ENCODE measurements around the gene CTSL. TPM values are rescaled to one million over a fixed set of nuclear protein-coding genes. Genes with fewer than 3 reads are reported as not detected.
"Not testable (repeated sequence)": the region's sequence is repeated elsewhere in the genome, so short reads cannot be mapped to it uniquely, and the experiment has no call there.

The CTSL gene
- total and polyA plus RNA-seq, 4 donors, result 73.1 to 174 (median 123) TPM

DNA sequence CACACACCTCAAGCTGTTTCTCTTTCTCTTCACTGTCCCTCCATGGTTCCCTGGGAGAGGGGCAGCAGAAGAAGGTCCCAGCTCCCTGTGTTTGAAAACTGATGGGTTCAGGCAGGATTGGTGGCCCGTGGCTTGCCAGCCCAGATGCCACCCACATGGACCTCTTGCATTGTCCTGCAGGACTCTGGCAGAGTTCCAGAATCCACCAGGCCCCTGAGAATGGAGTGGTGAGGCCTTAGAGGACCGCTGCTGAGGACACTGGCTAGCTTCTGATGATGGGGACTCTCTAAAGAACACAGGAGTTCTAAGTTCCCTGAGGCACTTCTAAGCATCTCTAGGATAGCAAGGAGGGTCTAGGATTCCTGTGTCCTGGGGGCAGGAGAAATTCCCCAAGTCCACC lies 24.8 kb downstream of the CTSL start:
- Histone ChIP-seq H3K4me3 (ENCODE audit: low read length in 2 of 2) (no peak overlapping the region), H3K27me3 (ENCODE audit: control insufficient read depth in 1 of 2, insufficient read depth in 2 of 2, low read length in 1 of 2) (no peaks in the 10 kb centered on the region), H3K27ac (ENCODE audit: low read depth in 1 of 2, low read length in 2 of 2) (no peak overlapping the region), H3K4me1 (ENCODE audit: control insufficient read depth in 1 of 2, insufficient read depth in 2 of 2, low read length in 2 of 2) (no peaks in the 10 kb centered on the region), H3K9me3 (ENCODE audit: control insufficient read depth, low read length) (peaks cover 5% of the 10 kb centered on the region), H3K36me3 (ENCODE audit: control insufficient read depth in 1 of 2, insufficient read depth in 2 of 2, low read length in 1 of 2) (no peaks in the 10 kb centered on the region)
- ATAC-seq (ENCODE audit: low FRiP score) (no peak), DNase-seq (no peak)
- WGBS, 2 donors, result 42 to 86% methylated on average over 2 of the region's 2 CpGs
- intact Hi-C loops (cut with DNase I), result no loop called here

DNA sequence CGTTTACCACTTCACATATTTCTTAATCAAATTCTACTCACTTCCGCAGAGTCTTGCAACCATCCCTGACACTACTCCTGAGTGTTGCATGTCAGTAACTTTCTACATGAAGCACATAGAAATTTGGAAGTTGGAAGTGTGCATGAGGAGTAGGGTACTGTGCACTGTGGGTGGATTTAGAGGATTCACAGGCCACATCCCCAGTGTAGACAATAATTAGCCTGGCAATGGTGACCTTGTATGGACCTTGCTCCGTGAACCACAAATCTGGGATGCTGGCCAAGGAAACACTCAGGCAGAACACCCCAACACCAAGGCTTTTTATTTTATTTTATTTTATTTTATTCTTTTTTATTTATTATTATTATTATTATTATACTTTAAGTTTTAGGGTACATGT lies 25.5 kb downstream of the CTSL start:
- DNase-seq (no peak), ATAC-seq (ENCODE audit: low FRiP score) (no peak)
- H3K4me3 ChIP-seq (ENCODE audit: low read length in 2 of 2), result no peak overlapping the region
- no peaks in the 10 kb centered on the region for H3K27me3 ChIP-seq (ENCODE audit: control insufficient read depth in 1 of 2, insufficient read depth in 2 of 2, low read length in 1 of 2)
- H3K9me3 ChIP-seq (ENCODE audit: control insufficient read depth, low read length), result peaks cover 5% of the 10 kb centered on the region
- 78 to 80% methylated on average over 3 of the region's 3 CpGs for WGBS, 2 donors
- H3K36me3 ChIP-seq (ENCODE audit: control insufficient read depth in 1 of 2, insufficient read depth in 2 of 2, low read length in 1 of 2), result no peaks in the 10 kb centered on the region
- intact Hi-C loops (cut with DNase I), result no loop called here
- no peak overlapping the region for H3K27ac ChIP-seq (ENCODE audit: low read depth in 1 of 2, low read length in 2 of 2)
- H3K4me1 ChIP-seq (ENCODE audit: control insufficient read depth in 1 of 2, insufficient read depth in 2 of 2, low read length in 2 of 2), result no peaks in the 10 kb centered on the region

DNA sequence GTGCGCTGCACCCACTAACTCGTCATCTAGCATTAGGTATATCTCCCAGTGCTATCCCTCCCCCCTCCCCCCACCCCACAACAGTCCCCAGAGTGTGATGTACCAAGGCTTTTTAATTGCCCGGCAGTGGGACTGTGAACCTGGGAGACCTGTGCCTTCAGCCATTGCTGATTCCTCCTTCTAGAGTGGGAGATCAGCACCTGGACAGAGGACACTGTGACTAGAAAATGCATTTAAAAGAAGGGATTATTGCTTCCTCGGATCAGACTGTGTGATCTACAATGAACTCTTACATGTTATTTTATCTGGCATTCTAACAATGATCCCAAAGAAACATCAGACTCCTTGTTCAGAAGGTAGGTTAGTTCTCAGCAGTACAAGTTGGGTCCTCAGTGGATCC lies 25.9 kb downstream of the CTSL start:
- no peak overlapping the region for H3K27ac ChIP-seq (ENCODE audit: low read depth in 1 of 2, low read length in 2 of 2)
- no peaks in the 10 kb centered on the region for H3K36me3 ChIP-seq (ENCODE audit: control insufficient read depth in 1 of 2, insufficient read depth in 2 of 2, low read length in 1 of 2)
- ATAC-seq (ENCODE audit: low FRiP score) (no peak), DNase-seq (no peak)
- WGBS, 2 donors, result 38 to 58% methylated on average over 2 to 3 of the region's 4 CpGs
- intact Hi-C loops (cut with DNase I), result no loop called here
- H3K4me1 ChIP-seq (ENCODE audit: control insufficient read depth in 1 of 2, insufficient read depth in 2 of 2, low read length in 2 of 2), result no peaks in the 10 kb centered on the region
- H3K27me3 ChIP-seq (ENCODE audit: control insufficient read depth in 1 of 2, insufficient read depth in 2 of 2, low read length in 1 of 2), result no peaks in the 10 kb centered on the region
- peaks cover 5% of the 10 kb centered on the region for H3K9me3 ChIP-seq (ENCODE audit: control insufficient read depth, low read length)
- H3K4me3 ChIP-seq (ENCODE audit: low read length in 2 of 2), result no peak overlapping the region

DNA sequence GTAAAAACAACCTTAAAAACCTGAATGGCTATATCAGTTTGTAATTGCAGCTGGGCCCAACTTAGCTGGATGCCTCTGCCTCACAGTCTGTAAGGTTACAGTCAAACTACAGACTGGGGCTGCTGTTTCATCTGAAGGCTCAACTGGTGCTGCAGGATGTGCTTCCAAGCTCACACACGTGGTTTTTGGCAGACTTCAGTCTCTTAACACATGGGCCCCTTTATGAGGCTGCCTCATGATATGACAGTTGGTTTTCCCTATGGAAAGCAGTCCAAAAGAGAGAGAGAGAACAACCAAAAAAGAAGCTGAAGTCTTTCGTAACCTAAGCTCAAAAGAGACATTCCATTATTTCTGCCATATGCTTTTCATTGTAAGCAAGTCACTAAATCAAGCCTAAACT lies 27.4 kb downstream of the CTSL start:
- Histone ChIP-seq H3K36me3 (ENCODE audit: control insufficient read depth in 1 of 2, insufficient read depth in 2 of 2, low read length in 1 of 2) (no peaks in the 10 kb centered on the region), H3K27ac (ENCODE audit: low read depth in 1 of 2, low read length in 2 of 2) (no peak overlapping the region), H3K4me3 (ENCODE audit: low read length in 2 of 2) (no peak overlapping the region), H3K27me3 (ENCODE audit: control insufficient read depth in 1 of 2, insufficient read depth in 2 of 2, low read length in 1 of 2) (no peaks in the 10 kb centered on the region), H3K4me1 (ENCODE audit: control insufficient read depth in 1 of 2, insufficient read depth in 2 of 2, low read length in 2 of 2) (no peaks in the 10 kb centered on the region), H3K9me3 (ENCODE audit: control insufficient read depth, low read length) (peaks cover 5% of the 10 kb centered on the region)
- 44 to 76% methylated on average over 2 of the region's 2 CpGs for WGBS, 2 donors
- DNase-seq (no peak), ATAC-seq (ENCODE audit: low FRiP score) (no peak)
- intact Hi-C loops (cut with DNase I), result no loop called here

DNA sequence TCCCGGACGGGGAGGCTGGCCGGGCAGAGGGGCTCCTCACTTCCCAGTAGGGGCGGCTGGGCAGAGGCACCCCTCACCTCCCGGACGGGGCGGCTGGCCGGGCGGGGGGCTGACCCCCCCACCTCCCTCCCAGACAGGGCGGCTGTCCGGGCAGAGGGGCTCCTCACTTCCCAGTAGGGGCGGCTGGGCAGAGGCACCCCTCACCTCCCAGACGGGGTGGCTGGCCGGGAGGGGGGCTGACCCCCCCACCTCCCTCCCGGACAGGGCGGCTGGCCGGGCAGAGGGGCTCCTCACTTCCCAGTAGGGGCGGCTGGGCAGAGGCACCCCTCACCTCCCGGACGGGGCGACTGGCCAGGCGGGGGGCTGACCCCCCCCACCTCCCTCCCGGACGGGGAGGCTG lies 32.4 kb downstream of the CTSL start:
- DNase-seq; H3K4me1 ChIP-seq (ENCODE audit: control insufficient read depth in 1 of 2, insufficient read depth in 2 of 2, low read length in 2 of 2); H3K4me3 ChIP-seq (ENCODE audit: low read length in 2 of 2); ATAC-seq (ENCODE audit: low FRiP score); H3K36me3 ChIP-seq (ENCODE audit: control insufficient read depth in 1 of 2, insufficient read depth in 2 of 2, low read length in 1 of 2); H3K27me3 ChIP-seq (ENCODE audit: control insufficient read depth in 1 of 2, insufficient read depth in 2 of 2, low read length in 1 of 2); intact Hi-C loops (cut with DNase I); H3K27ac ChIP-seq (ENCODE audit: low read depth in 1 of 2, low read length in 2 of 2); H3K9me3 ChIP-seq (ENCODE audit: control insufficient read depth, low read length): not testable (repeated sequence)
- 92 to 96% methylated on average over 5 to 24 of the region's 24 CpGs for WGBS, 2 donors

DNA sequence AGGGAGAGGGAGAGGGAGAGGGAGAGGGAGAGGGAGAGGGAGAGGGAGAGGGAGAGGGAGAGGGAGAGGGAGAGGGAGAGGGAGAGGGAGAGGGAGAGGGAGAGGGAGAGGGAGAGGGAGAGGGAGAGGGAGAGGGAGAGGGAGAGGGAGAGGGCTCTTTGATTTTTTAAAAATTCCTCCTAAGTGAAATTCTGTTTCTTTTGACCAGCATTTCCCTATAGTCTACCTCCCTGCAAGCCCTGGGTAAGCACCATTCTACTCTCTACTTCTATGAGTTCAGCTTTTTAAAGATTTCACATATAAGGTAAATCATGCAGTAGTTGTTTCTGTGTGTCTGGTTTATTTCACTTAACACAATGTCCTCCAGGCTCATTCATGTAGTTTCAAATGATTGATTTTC lies 34.1 kb downstream of the CTSL start:
- DNase-seq; H3K27ac ChIP-seq (ENCODE audit: low read depth in 1 of 2, low read length in 2 of 2); H3K4me1 ChIP-seq (ENCODE audit: control insufficient read depth in 1 of 2, insufficient read depth in 2 of 2, low read length in 2 of 2); ATAC-seq (ENCODE audit: low FRiP score); H3K36me3 ChIP-seq (ENCODE audit: control insufficient read depth in 1 of 2, insufficient read depth in 2 of 2, low read length in 1 of 2); H3K27me3 ChIP-seq (ENCODE audit: control insufficient read depth in 1 of 2, insufficient read depth in 2 of 2, low read length in 1 of 2); H3K9me3 ChIP-seq (ENCODE audit: control insufficient read depth, low read length); intact Hi-C loops (cut with DNase I); H3K4me3 ChIP-seq (ENCODE audit: low read length in 2 of 2): not testable (repeated sequence)

DNA sequence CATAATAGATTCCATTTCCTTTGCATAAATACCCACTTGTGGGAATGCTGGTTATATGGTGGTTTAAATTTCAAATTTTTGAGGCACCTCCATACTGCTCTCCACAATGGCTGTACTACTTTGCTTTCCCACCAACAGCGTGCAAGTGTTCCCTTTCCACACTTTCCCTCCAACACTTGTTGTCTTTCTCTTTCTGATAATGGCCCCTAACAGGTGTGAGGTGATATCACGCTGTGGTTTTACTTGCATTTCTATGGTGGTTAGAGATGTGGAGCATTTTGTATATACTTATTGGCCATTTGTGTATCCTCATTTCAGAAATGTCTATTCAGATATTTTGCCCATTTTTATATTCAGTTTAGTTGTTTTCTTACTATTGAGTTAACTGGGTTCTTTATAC lies 34.6 kb downstream of the CTSL start:
- ATAC-seq (ENCODE audit: low FRiP score) (no peak), DNase-seq (no peak)
- whole genome bisulfite sequencing, 2 donors, result 91 to 93% methylated on average over 2 of the region's 2 CpGs
- Histone ChIP-seq H3K27me3 (ENCODE audit: control insufficient read depth in 1 of 2, insufficient read depth in 2 of 2, low read length in 1 of 2) (no peaks in the 10 kb centered on the region), H3K4me3 (ENCODE audit: low read length in 2 of 2) (no peak overlapping the region), H3K27ac (ENCODE audit: low read depth in 1 of 2, low read length in 2 of 2) (no peak overlapping the region), H3K4me1 (ENCODE audit: control insufficient read depth in 1 of 2, insufficient read depth in 2 of 2, low read length in 2 of 2) (no peaks in the 10 kb centered on the region), H3K36me3 (ENCODE audit: control insufficient read depth in 1 of 2, insufficient read depth in 2 of 2, low read length in 1 of 2) (no peaks in the 10 kb centered on the region), H3K9me3 (ENCODE audit: control insufficient read depth, low read length) (no peaks in the 10 kb centered on the region)
- intact Hi-C loops (cut with DNase I), result no loop called here

DNA sequence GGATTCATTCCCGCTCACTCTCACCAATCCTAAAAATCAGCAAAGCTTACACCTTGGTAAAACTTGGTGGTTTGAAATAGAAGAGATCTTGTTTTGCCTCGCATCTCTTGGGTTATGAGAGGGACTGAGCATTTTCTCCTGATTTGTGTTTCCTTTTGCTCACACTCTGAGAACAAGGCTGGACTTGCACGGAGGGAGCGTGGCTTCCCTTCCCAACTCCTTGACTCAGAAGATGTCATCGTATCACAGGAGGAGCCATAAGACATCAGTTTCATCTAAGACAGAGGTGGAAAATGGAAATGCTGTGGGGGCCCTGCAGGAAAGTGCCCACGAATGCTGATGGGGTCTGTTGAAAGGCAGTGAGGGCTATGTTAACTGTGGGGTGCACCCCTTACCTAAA lies 37.4 kb downstream of the CTSL start:
- no peak overlapping the region for H3K27ac ChIP-seq (ENCODE audit: low read depth in 1 of 2, low read length in 2 of 2)
- no peak for DNase-seq
- H3K4me3 ChIP-seq (ENCODE audit: low read length in 2 of 2), result no peak overlapping the region

DNA sequence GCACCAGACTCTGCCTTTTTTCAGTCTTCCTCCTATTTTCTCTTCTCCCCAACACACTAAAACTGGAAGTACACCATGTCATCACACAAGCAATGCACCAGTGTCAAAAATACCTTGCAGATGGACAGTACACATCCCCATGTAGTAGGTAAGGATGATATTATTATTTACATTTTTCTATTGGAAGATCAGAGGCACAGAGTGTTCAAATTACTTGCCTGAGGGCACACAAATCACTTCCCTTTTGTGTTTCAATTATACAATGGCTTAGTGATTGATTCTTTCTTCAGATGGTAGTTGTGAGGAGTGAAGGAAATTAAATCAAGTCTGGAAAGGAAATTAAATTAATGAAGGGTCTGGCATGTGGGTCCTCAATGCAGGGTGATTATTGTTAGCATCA lies 39.6 kb downstream of the CTSL start:
- no peaks in the 10 kb centered on the region for H3K9me3 ChIP-seq (ENCODE audit: control insufficient read depth, low read length)
- H3K27me3 ChIP-seq (ENCODE audit: control insufficient read depth in 1 of 2, insufficient read depth in 2 of 2, low read length in 1 of 2), result no peaks in the 10 kb centered on the region
- no peak overlapping the region for H3K27ac ChIP-seq (ENCODE audit: low read depth in 1 of 2, low read length in 2 of 2)
- ATAC-seq (ENCODE audit: low FRiP score) (no peak), DNase-seq (no peak)
- H3K36me3 ChIP-seq (ENCODE audit: control insufficient read depth in 1 of 2, insufficient read depth in 2 of 2, low read length in 1 of 2), result no peaks in the 10 kb centered on the region
- H3K4me1 ChIP-seq (ENCODE audit: control insufficient read depth in 1 of 2, insufficient read depth in 2 of 2, low read length in 2 of 2), result no peaks in the 10 kb centered on the region
- intact Hi-C loops (cut with DNase I), result no loop called here
- no peak overlapping the region for H3K4me3 ChIP-seq (ENCODE audit: low read length in 2 of 2)

More for the DNA sequence above, 37.4 kb downstream of the CTSL start:
- WGBS, 2 donors, result 78 to 81% methylated on average over 6 of the region's 6 CpGs
- Histone ChIP-seq H3K36me3 (ENCODE audit: control insufficient read depth in 1 of 2, insufficient read depth in 2 of 2, low read length in 1 of 2) (no peaks in the 10 kb centered on the region), H3K4me1 (ENCODE audit: control insufficient read depth in 1 of 2, insufficient read depth in 2 of 2, low read length in 2 of 2) (no peaks in the 10 kb centered on the region), H3K27me3 (ENCODE audit: control insufficient read depth in 1 of 2, insufficient read depth in 2 of 2, low read length in 1 of 2) (no peaks in the 10 kb centered on the region), H3K9me3 (ENCODE audit: control insufficient read depth, low read length) (no peaks in the 10 kb centered on the region)
- no peak for ATAC-seq (ENCODE audit: low FRiP score)
- intact Hi-C loops (cut with DNase I), result no loop called here
